CD14-positive monocyte (primary cell): ENCODE data around the gene PHGDH. TPM values are rescaled to one million over a fixed set of nuclear protein-coding genes. Genes with fewer than 3 reads are reported as not detected.

Source experiments
- DNase-seq, 3 donors: peaks; one replicate each; pipeline ENCODE4 v3.0.0-alpha.2; 2011 to 2022
- H2AFZ ChIP-seq: 2 replicates; pipeline ENCODE4 v1.6.0; 2012; ENCODE audit warnings: mild to moderate bottlenecking, low read depth, low read length, inconsistent platforms; ENCODE audit not compliant: insufficient read depth, poor library complexity, severe bottlenecking
- H3K27ac ChIP-seq, 2 donors: 1 replicate in 1 of 2; 2 replicates in 1 of 2; pipeline ENCODE4 v1.5.1; 2012 to 2013; ENCODE audit warnings: low read length in 2 of 2, control low read depth in 1 of 2, inconsistent platforms in 1 of 2, low read depth in 1 of 2, mild to moderate bottlenecking in 1 of 2
- H3K27me3 ChIP-seq, 2 donors: one replicate each; pipeline versions ENCODE4 v1.6.0 to v1.6.1; 2011 to 2013; ENCODE audit warnings: low read length in 2 of 2; ENCODE audit not compliant: control insufficient read depth in 2 of 2, insufficient read depth in 2 of 2
- H3K36me3 ChIP-seq, 2 donors: replicated peaks in 1 of 2; 1 replicate in 1 of 2; 2 replicates in 1 of 2; pipeline versions ENCODE4 v1.5.1 to v1.6.1; 2012 to 2013; ENCODE audit warnings: low read length in 2 of 2, control low read depth in 1 of 2, inconsistent platforms in 1 of 2, mild to moderate bottlenecking in 1 of 2; ENCODE audit not compliant: insufficient read depth in 2 of 2, control insufficient read depth in 1 of 2
- H3K4me1 ChIP-seq, 2 donors: 1 replicate in 1 of 2; 2 replicates in 1 of 2; pipeline versions ENCODE4 v1.5.1 to v1.6.1; 2012 to 2013; ENCODE audit warnings: low read length in 2 of 2, control low read depth in 1 of 2, inconsistent platforms in 1 of 2, mild to moderate bottlenecking in 1 of 2, moderate library complexity in 1 of 2; ENCODE audit not compliant: insufficient read depth in 2 of 2, control insufficient read depth in 1 of 2
- H3K4me2 ChIP-seq: replicated peaks from 2 replicates; pipeline ENCODE3; 2012; ENCODE audit warnings: low read length, moderate library complexity, mild to moderate bottlenecking; ENCODE audit not compliant: poor library complexity, severe bottlenecking; ENCODE audit errors: extremely low read depth
- H3K4me3 ChIP-seq, 3 experiments: fragments of 200-600 bp in 1 of 3; sonication (generic) in 1 of 3; replicated peaks in 1 of 3; 1 replicate in 2 of 3; 2 replicates in 1 of 3; pipeline ENCODE4 v1.5.1; 2011 to 2013; ENCODE audit warnings: low read length in 3 of 3, mild to moderate bottlenecking in 3 of 3, control low read depth in 2 of 3, low read depth in 2 of 3, inconsistent platforms in 1 of 3, moderate library complexity in 1 of 3
- H3K79me2 ChIP-seq: 2 replicates; pipeline ENCODE4 v1.6.0; 2012; ENCODE audit warnings: mild to moderate bottlenecking, control low read depth, inconsistent platforms, low read length, moderate library complexity; ENCODE audit not compliant: insufficient read depth
- H3K9ac ChIP-seq: 2 replicates; pipeline ENCODE4 v1.6.0; 2017; ENCODE audit warnings: low read length, mild to moderate bottlenecking; ENCODE audit not compliant: insufficient read depth, poor library complexity, severe bottlenecking
- H3K9me3 ChIP-seq, 2 donors: replicated peaks in 1 of 2; 1 replicate in 1 of 2; 2 replicates in 1 of 2; pipeline versions ENCODE4 v1.5.1 to v1.6.1; 2012 to 2013; ENCODE audit warnings: low read length in 2 of 2, control low read depth in 1 of 2; ENCODE audit not compliant: control insufficient read depth in 1 of 2, insufficient read depth in 1 of 2
- H4K20me1 ChIP-seq: 2 replicates; pipeline ENCODE4 v1.6.0; 2012; ENCODE audit warnings: mild to moderate bottlenecking, low read length, control low read depth, moderate library complexity; ENCODE audit not compliant: insufficient read depth
- H3K27ac Mint-ChIP-seq, 7 donors: one replicate each; pipeline ENCODE4 v1.8.0; 2020; ENCODE audit warnings: mild to moderate bottlenecking in 7 of 7, mixed read lengths in 7 of 7, moderate library complexity in 6 of 7, inconsistent platforms in 2 of 7
- H3K27me3 Mint-ChIP-seq, 3 donors: one replicate each; pipeline ENCODE4 v1.8.0; 2021 to 2022; ENCODE audit warnings: low read depth in 3 of 3, mild to moderate bottlenecking in 3 of 3, mixed read lengths in 3 of 3, moderate library complexity in 3 of 3, inconsistent platforms in 1 of 3
- H3K36me3 Mint-ChIP-seq, 2 donors: one replicate each; pipeline ENCODE4 v1.8.0; 2020; ENCODE audit warnings: mixed read lengths in 2 of 2, inconsistent platforms in 1 of 2, mild to moderate bottlenecking in 1 of 2
- H3K4me1 Mint-ChIP-seq: one replicate; pipeline ENCODE4 v1.8.0; 2020; ENCODE audit warnings: mild to moderate bottlenecking, mixed read lengths
- H3K4me3 Mint-ChIP-seq, 2 donors: one replicate each; pipeline ENCODE4 v1.8.0; 2020; ENCODE audit warnings: mild to moderate bottlenecking in 2 of 2, mixed read lengths in 2 of 2, moderate library complexity in 1 of 2
- H3K9me3 Mint-ChIP-seq, 7 donors: one replicate each; pipeline ENCODE4 v1.8.0; 2020 to 2022; ENCODE audit warnings: mixed read lengths in 7 of 7, mild to moderate bottlenecking in 6 of 7, moderate library complexity in 6 of 7, inconsistent platforms in 2 of 7
- WGBS: methylation state at CpG from one replicate; pipeline ENCODE4 v1.1.5; 2013; ENCODE audit warnings: missing lambda C conversion rate; ENCODE audit not compliant: insufficient coverage; 5-methylcytosine and 5-hydroxymethylcytosine counted together
- intact Hi-C, 2 donors: fragments of 100-400 bp; cut with micrococcal nuclease; formaldehyde crosslinking; loops; one replicate each; pipeline versions ENCODE4 v1.15.0 to v1.15.1; 2023
- polyA plus RNA-seq, 3 donors: library from polyadenylated mRNA; depleted of rRNA in 1 of 3; unstranded in 2 of 3; stranded (reverse) in 1 of 3; fragments of 300-500 nt in 2 of 3; fragments of >200 nt in 1 of 3; fragmentation: Illumina TruSeq in 2 of 3; gene quantifications; 1 replicate in 2 of 3; 2 replicates in 1 of 3; pipeline ENCODE4 v1.2.3, GENCODE V29; 2012 to 2021
- TF ChIP-seq, protein P1 (sequence below): fragments of 200-600 bp; IDR thresholded peaks from one replicate; pipeline ENCODE4 v1.8.0; 2022; ENCODE audit warnings: antibody characterized with exemption, mild to moderate bottlenecking

The PHGDH gene
- polyA plus RNA-seq, 3 donors = 0.09 to 0.44 (median 0.20) TPM

DNA sequence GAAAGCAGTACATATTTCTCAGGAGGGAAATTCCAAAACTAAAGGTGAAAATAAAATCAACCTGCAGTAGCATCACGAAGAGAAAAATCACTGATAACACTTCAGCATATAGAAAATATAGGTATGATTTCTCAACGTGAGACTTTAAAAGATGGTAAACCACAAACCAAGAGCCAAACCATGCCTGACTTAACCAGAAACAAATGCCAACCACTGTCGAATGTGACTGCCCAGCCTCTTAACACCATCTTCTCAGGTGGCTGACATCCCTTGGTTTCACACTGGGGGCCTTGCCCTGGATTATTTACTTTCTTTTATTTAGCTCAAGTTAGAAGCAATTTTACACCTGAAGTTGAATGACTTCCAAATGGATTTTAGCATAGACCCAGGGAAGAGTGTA lies 46.9 kb downstream of the PHGDH start:
- Histone ChIP-seq H3K9me3 (no peaks in the 10 kb centered on the region), H3K4me2 (no peak overlapping the region), H2AFZ (no peak overlapping the region), H3K4me1 (no peaks in the 10 kb centered on the region), H4K20me1 (no peaks in the 10 kb centered on the region), H3K79me2 (no peaks in the 10 kb centered on the region), H3K36me3 (no peaks in the 10 kb centered on the region), H3K27ac (no peak overlapping the region), H3K4me3 (no peak overlapping the region), H3K27me3 (no peaks in the 10 kb centered on the region), H3K9ac (no peak overlapping the region)
- H3K27ac Mint-ChIP-seq = peak overlapping the region in 1 of 7 donors; percentile 54
- H3K4me3 Mint-ChIP-seq = no peak overlapping the region
- no peak for DNase-seq
- intact Hi-C loops = no loop called here
- WGBS = 88% methylated on average over 1 of the region's 3 CpGs
- peaks cover 0 to 1% (median 0%) of the 10 kb centered on the region in 7 donors for H3K9me3 Mint-ChIP-seq
- no peaks in the 10 kb centered on the region for H3K4me1 Mint-ChIP-seq
- no peaks in the 10 kb centered on the region for H3K36me3 Mint-ChIP-seq
- peaks cover 0 to 2% (median 0%) of the 10 kb centered on the region in 3 donors for H3K27me3 Mint-ChIP-seq
- TF ChIP-seq, protein P1, sequence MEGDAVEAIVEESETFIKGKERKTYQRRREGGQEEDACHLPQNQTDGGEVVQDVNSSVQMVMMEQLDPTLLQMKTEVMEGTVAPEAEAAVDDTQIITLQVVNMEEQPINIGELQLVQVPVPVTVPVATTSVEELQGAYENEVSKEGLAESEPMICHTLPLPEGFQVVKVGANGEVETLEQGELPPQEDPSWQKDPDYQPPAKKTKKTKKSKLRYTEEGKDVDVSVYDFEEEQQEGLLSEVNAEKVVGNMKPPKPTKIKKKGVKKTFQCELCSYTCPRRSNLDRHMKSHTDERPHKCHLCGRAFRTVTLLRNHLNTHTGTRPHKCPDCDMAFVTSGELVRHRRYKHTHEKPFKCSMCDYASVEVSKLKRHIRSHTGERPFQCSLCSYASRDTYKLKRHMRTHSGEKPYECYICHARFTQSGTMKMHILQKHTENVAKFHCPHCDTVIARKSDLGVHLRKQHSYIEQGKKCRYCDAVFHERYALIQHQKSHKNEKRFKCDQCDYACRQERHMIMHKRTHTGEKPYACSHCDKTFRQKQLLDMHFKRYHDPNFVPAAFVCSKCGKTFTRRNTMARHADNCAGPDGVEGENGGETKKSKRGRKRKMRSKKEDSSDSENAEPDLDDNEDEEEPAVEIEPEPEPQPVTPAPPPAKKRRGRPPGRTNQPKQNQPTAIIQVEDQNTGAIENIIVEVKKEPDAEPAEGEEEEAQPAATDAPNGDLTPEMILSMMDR = no peak

DNA sequence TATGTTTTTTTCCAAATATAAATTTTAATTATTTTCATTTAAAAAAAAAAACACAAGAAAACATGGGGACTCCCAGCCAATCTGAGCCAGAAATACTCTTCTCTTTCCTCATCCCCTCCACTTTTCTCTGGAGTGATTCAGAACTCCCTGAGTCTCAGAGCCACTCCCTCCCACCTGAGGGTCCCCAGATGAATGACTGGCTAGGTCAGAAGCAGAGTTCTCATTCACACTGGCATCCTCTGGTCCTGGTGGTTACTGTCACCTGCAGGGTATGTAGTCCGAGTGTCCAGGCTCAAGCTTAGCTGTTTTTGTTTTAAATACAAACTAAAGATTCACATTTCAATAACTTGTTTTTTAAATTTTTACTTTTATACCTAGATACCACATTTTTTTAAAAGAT lies 50.7 kb downstream of the PHGDH start:
- H3K79me2 ChIP-seq = no peaks in the 10 kb centered on the region
- H3K36me3 ChIP-seq = no peaks in the 10 kb centered on the region
- H3K4me3 ChIP-seq = no peak overlapping the region
- no peaks in the 10 kb centered on the region for H4K20me1 ChIP-seq
- intact Hi-C loops = no loop called here
- no peak overlapping the region for H3K9ac ChIP-seq
- H2AFZ ChIP-seq = no peak overlapping the region
- H3K4me1 Mint-ChIP-seq = no peaks in the 10 kb centered on the region
- TF ChIP-seq, protein P1 = no peak
- WGBS = 100% methylated on average over 1 of the region's 1 CpG
- H3K4me3 Mint-ChIP-seq = no peak overlapping the region
- no peaks in the 10 kb centered on the region for H3K4me1 ChIP-seq
- H3K27ac ChIP-seq = no peak overlapping the region
- no peak overlapping the region for H3K27ac Mint-ChIP-seq
- H3K36me3 Mint-ChIP-seq = no peaks in the 10 kb centered on the region
- H3K27me3 ChIP-seq = no peaks in the 10 kb centered on the region
- peaks cover 0 to 5% (median 1%) of the 10 kb centered on the region in 3 donors for H3K27me3 Mint-ChIP-seq
- no peak for DNase-seq
- no peaks in the 10 kb centered on the region for H3K9me3 ChIP-seq
- peaks cover 0 to 3% (median 0%) of the 10 kb centered on the region in 7 donors for H3K9me3 Mint-ChIP-seq
- H3K4me2 ChIP-seq = no peak overlapping the region
